Measurements from ENCODE around the gene DYSF.

Gene DYSF

GRCh38 chr2:71578767-71579342 is 125.5 kb downstream of the DYSF start:
- FAIRE-seq = no peak

DNA sequence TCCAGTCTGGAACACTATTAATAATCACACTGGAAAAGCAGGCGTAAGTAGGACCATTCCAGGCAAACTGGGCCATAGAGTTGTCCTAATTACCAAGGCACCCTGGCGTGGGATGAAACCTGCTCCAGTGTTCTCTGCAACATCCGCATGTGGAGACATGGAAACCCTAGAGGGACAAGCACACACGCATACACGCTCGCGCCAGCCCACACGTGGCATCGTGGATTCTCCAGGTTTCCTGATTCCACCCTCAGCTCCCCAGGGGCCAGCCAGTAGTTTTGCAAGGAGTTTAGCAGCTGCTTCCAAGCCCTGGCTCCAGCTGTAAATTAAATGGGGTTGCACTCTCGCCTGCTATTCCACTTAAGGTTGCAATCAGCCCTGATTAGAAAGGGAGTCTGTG is 127.7 kb downstream of the DYSF start:
- FAIRE-seq = no peak

- FAIRE-seq = no peak
Measured at GRCh38 chr2:71583876-71584275, 130.5 kb downstream of the DYSF start.

DNA sequence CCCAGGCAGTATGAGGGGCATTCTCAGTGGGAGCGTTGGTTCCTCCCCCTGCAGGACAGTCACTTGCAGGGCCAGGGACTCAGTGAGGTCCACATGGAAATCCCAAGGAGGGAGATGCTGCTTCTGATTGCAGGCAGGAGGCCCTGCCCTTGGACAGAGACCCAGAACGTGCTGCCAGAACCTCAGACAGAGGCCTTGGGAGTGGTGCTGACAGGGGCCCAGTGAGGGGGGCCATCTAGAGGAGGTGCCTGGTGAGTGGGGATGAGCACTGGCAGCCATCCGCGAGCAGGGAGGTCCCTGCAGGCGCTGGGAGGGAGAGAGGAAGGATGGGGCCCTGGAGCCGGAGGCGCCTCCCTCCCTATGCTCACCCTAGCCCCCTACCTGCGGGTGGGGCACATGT is 133.1 kb downstream of the DYSF start:
- FAIRE-seq = no peak

DNA sequence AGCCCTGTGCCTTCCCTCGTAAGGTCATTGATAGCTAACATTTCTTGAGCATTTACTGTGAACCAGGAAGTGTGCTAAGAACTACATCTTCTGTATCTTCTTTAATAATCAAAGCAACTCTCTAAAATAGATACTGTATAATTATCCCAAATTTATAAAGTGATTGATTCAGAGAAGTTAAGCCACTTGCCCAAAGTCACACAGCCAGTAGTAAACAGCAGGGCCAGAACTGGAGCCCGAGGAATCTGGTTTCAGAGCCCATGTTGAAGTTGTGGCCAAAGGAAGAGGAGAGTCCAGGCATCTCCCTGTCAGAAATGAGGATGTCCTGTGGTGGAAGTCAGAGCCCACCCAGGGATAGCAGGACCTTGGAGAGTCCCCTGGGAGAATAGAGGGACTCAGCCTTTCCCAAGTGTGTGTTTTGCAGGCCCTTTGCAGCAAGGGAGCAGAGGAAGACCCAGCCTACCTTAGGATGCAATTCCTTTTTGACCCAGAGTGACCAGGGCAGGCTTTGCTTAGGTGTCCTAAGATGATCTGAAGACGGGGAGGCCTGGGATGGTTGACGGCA is 134.2 kb downstream of the DYSF start:
- FAIRE-seq = no peak

DNA sequence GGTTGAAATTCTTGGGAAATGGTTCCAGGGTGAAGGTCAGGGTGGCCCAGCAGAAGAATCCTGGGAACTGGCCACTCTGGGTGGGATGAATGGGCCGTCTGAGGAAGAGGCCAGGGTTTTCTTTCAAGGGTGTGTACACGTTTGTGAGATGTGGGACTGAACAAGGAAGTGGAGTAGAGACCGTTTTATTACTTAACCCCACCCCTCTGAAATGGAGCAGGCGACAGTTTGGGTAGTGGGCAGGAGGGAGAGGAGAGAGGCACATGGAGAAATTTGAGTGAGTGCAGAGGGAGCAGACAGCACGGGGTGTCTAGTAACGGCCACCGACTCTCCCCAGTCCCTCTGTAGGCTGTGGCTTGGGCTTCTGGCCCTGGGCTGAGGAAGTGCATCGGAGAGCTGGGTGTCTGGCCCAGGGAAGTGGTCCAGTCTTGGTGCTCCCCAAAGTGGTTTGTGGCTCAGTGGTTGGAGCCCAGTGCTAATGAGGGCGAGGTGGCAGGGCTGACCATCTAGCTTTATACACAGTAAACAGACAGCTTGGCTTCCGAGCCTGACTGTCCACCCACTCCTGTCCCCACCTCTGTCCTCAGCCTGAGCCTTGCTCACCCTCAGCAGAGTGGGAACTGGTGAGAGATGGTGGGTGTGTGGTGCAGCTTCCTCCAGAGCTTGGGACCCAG is 135.3 kb downstream of the DYSF start:
- no peak for FAIRE-seq

GRCh38 chr2:71589763-71590162 is 136.4 kb downstream of the DYSF start:
- no peak for FAIRE-seq

DNA sequence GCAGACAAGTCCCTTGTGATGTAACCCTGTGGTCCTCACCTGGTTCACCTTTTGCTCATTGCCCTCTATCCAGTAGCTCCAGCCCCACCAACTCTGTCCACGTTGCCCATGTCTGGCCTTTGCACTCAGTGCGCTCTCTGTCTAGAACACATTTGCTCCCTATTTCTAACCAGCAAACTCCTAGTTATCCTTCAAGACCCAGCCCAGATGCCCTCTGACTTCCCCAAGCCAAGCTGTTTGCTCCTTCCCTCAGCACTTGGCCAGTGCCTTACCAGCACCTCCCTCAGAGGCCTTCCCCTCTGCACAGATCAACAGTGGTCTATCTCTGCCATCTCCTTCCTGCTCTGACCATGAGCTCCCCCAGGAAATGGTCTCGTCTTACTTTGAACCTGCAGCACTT is 137.7 kb downstream of the DYSF start:
- no peak for FAIRE-seq

DNA sequence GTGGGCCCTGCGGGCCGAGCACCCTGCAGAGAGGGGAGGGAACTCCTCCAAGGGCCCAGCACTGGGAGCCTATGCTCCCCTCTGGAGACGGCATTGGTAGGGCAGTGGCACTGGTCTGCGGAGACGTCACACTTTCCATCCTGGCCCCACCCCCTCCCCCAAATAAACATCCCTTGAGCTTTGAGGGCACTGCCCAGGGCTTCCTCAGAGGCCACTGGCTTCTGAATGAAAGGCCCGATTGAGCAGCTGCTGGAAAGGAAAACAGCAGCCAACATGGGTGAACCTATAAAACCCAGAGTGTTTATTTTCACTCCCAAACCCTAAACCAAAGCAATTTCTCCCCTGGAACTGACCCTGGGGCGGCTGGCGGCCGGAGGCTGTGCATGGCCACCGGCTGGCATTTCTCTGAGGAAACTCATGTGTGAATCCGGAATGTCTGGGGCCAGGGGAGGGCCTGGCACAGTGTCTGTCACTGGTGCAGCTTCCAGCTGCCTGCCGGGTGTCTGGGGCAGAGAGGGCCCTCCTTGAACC is 138.9 kb downstream of the DYSF start:
- no peak for FAIRE-seq

DNA sequence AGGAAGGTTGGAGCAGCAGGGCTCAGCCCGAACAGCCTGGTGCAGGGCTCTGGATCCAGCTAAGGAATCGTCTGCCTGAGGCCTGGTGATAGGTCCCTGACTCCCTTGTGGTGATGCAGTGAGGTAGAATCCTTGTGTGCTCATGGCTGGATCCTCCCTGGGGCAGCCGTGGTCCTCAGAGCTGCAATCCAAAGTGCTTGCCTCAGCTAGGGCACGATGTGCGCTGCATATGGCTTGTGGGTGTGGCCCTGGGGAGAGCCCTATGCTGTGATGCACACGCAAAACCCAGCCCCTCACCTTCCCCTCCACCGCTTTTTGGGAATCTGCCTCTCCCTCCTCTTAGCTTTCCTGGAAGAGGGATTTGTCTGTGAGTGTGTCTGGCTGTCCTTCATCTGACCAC is 142.2 kb downstream of the DYSF start:
- no peak for FAIRE-seq

- FAIRE-seq = no peak
Measured at GRCh38 chr2:71596011-71596410, 142.7 kb downstream of the DYSF start.

GRCh38 chr2:71597756-71598155 is 144.4 kb downstream of the DYSF start:
- no peak for FAIRE-seq

GRCh38 chr2:71598526-71598925 is 145.2 kb downstream of the DYSF start:
- FAIRE-seq = no peak

DNA sequence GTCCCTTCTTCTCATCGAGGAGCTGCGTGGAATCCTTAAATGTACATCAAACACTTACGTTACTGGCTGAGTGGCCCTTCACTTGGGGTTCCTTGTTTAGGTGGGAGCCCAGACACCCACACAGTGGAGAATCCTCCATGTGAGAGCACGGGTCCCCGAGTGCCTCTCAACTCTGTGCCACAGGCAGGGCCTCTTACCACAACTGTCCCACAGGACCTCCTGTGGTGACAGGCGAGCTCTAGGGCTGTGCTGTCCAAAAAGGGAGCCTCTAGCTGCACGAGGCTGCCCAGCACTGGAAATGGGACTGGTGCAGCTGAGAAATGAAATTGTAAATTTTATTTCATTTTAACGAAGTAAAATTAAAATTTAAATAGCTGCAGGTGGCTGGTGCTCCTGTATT is 145.7 kb downstream of the DYSF start:
- no peak for FAIRE-seq

GRCh38 chr2:71599646-71600236 is 146.4 kb downstream of the DYSF start:
- FAIRE-seq = no peak

DNA sequence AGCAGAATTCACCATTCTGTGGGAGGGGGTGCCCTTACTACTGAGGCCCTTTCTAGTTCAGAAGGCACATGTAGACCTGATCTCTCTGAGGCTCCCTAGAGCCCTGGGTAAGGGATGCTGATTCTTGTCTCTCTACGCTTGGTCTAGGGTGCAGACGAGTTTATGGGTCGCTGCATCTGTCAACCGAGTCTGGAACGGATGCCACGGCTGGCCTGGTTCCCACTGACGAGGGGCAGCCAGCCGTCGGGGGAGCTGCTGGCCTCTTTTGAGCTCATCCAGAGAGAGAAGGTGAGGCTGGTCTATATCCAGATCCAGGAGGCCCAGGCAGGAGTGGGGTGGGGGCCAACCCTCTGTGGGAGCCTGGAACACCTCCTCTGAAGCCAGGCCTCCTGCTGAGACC is 147.2 kb downstream of the DYSF start:
- no peak for FAIRE-seq

GRCh38 chr2:71601136-71602114 is 148.1 kb downstream of the DYSF start:
- no peak for FAIRE-seq

- FAIRE-seq = no peak
Measured at GRCh38 chr2:71602115-71602495, 148.7 kb downstream of the DYSF start.

DNA sequence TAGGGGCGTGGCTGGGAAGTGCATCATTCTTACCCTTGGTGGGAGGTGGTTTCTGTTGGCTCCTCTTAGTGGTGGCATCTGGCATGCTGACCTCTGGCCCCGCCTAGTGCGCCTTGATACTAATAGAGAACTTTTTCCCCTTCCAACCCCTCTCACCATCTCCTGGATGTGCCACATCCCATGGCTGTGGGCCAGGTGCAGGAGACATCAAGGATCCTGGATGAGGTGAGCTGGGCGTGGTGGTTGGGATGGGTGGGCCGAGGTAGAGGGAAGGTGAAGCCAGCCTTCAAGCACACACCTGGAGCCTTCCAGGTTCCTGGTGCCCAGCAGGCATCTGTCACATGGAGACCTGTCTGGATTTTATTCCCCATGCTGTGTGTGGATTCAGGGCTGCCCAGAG is 149.2 kb downstream of the DYSF start:
- no peak for FAIRE-seq

GRCh38 chr2:71603311-71603811 is 150.0 kb downstream of the DYSF start:
- no peak for FAIRE-seq

DNA sequence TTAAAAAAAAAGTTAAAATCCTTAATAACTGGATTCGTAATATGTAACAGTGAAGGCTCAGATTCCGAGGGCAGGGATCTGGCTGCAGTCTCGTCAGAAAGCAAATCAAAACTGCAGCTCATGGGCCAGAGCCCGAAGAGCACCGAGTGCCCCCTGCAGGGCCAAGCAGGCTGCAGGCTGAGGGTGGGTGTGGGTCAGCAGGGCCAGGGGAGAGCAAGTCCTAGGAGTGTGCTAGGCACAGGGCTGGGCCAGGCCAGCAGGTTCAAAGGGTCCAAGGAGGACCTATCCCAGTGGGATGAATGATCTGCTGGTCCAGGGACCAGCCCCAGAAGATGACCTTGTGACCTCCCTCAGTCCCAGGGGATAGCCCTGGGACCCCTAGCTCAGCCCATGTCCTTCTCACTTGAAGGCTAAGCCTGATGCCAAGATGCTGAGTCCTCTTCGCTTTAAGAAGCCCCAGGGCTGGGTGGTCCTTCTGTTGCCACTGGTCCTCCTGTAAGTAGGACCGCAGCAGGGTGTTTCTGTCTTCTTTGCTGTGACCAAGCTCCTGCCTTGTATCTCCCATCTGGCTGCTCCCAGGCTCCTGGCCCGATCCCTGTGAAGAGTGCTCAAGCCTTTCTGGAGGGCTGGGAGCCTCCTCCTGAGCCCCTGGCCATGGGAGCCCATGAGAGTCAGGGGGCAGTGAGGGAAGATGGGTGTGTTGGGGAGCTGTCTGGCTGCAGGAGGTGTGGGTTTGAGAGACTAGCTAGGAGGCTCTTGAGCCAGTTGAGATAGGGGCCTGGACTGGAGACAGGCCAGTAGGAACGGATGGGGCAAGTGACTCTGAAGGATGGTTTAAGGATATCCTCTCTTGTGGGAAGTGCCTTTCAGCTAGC is 150.7 kb downstream of the DYSF start:
- no peak for FAIRE-seq

DNA sequence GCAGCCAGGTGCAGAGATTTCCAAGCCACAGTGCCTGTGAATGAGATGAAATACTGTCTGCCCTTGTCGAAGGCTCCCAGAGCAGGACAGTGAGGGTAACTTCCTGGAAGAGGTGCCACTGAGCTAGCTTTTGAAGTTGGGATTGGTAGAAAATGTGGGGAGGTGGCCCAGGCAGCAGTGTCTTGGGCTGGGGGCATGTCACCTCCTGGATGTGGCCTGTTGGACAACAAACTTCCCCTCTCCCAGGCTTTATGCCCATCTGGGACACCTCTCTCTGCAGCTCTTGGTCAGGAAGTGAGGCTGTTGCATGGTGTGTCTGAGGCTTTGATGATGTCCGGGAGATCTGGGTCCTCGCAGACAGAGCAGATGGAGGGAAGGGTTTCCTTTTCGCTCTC is 151.4 kb downstream of the DYSF start:
- FAIRE-seq = no peak
